H9 (cell line): ENCODE data around the gene FEM1C. TPM values are rescaled to one million over a fixed set of nuclear protein-coding genes. Genes with fewer than 3 reads are reported as not detected.

Experiments
- DNase-seq: peaks from one replicate; pipeline ENCODE4 v3.0.0-alpha.2; 2017
- H2AFZ ChIP-seq: one replicate; pipeline ENCODE4 v1.6.1; 2013; ENCODE audit warnings: mild to moderate bottlenecking, low read length, control low read depth, moderate library complexity
- H2AK5ac ChIP-seq: 2 replicates; pipeline ENCODE4 v1.6.1; 2013; ENCODE audit warnings: low read length, control low read depth, mixed read lengths; ENCODE audit not compliant: insufficient read length
- H2BK120ac ChIP-seq: one replicate; pipeline ENCODE4 v1.6.1; 2013; ENCODE audit warnings: low read depth, mild to moderate bottlenecking, low read length, control low read depth, inconsistent platforms; ENCODE audit not compliant: poor library complexity, severe bottlenecking
- H2BK12ac ChIP-seq: 2 replicates; pipeline ENCODE4 v1.6.1; 2013; ENCODE audit warnings: low read length, control low read depth, mixed read lengths, low read depth; ENCODE audit not compliant: insufficient read length
- H2BK15ac ChIP-seq: 2 replicates; pipeline ENCODE4 v1.6.1; 2013; ENCODE audit warnings: low read depth, low read length, control low read depth
- H2BK20ac ChIP-seq: one replicate; pipeline ENCODE4 v1.6.1; 2013; ENCODE audit warnings: low read depth, mild to moderate bottlenecking, low read length, control low read depth, inconsistent platforms; ENCODE audit not compliant: poor library complexity, severe bottlenecking
- H2BK5ac ChIP-seq: 2 replicates; pipeline ENCODE4 v1.6.1; 2013; ENCODE audit warnings: low read length, control low read depth, mixed read lengths; ENCODE audit not compliant: insufficient read length
- H3K14ac ChIP-seq: 2 replicates; pipeline ENCODE4 v1.6.1; 2013; ENCODE audit warnings: low read length, control low read depth; ENCODE audit not compliant: insufficient read depth
- H3K18ac ChIP-seq: 2 replicates; pipeline ENCODE4 v1.6.1; 2013; ENCODE audit warnings: low read depth, mild to moderate bottlenecking, mixed read lengths, low read length, control low read depth; ENCODE audit not compliant: insufficient read length
- H3K23ac ChIP-seq: 2 replicates; pipeline ENCODE4 v1.6.1; 2013; ENCODE audit warnings: low read length, control low read depth, mixed read lengths, low read depth; ENCODE audit not compliant: insufficient read length
- H3K23me2 ChIP-seq: 2 replicates; pipeline ENCODE4 v1.6.1; 2013; ENCODE audit warnings: low read depth, mild to moderate bottlenecking, mixed read lengths, low read length, control low read depth; ENCODE audit not compliant: insufficient read length, poor library complexity, severe bottlenecking
- H3K27ac ChIP-seq: 2 replicates; pipeline ENCODE4 v1.5.1; 2013; ENCODE audit warnings: low read length, control low read depth, mixed read lengths, low read depth; ENCODE audit not compliant: insufficient read length
- H3K27me3 ChIP-seq: 2 replicates; pipeline ENCODE4 v1.6.1; 2013; ENCODE audit warnings: low read length, control low read depth, inconsistent platforms; ENCODE audit not compliant: insufficient read depth
- H3K4ac ChIP-seq: 2 replicates; pipeline ENCODE4 v1.6.1; 2013; ENCODE audit warnings: low read depth, mild to moderate bottlenecking, control low read depth, inconsistent platforms, low read length, moderate library complexity
- H3K4me1 ChIP-seq: 2 replicates; pipeline ENCODE4 v1.6.1; 2013; ENCODE audit warnings: low read length, control low read depth, inconsistent platforms; ENCODE audit not compliant: insufficient read depth
- H3K4me2 ChIP-seq: 2 replicates; pipeline ENCODE4 v1.6.1; 2013; ENCODE audit warnings: low read length, control low read depth, mixed read lengths; ENCODE audit not compliant: insufficient read length, insufficient read depth
- H3K56ac ChIP-seq: 2 replicates; pipeline ENCODE4 v1.6.1; 2013; ENCODE audit warnings: low read depth, mild to moderate bottlenecking, mixed read lengths, low read length, control low read depth; ENCODE audit not compliant: insufficient read length
- H3K79me1 ChIP-seq: 2 replicates; pipeline ENCODE4 v1.6.1; 2013; ENCODE audit warnings: low read depth, mild to moderate bottlenecking, moderate library complexity, low read length, control low read depth, inconsistent platforms; ENCODE audit not compliant: insufficient read depth, poor library complexity, severe bottlenecking
- H3K79me2 ChIP-seq: 2 replicates; pipeline ENCODE4 v1.6.1; 2013; ENCODE audit warnings: low read length, control low read depth, inconsistent platforms; ENCODE audit not compliant: insufficient read depth
- H3K9ac ChIP-seq: 2 replicates; pipeline ENCODE4 v1.6.1; 2013; ENCODE audit warnings: low read length, control low read depth, mixed read lengths; ENCODE audit not compliant: insufficient read length; ENCODE audit errors: extremely low read depth
- H3K9me3 ChIP-seq: one replicate; pipeline ENCODE4 v1.6.1; 2013; ENCODE audit warnings: low read depth, low read length, inconsistent platforms; ENCODE audit not compliant: control insufficient read depth
- H3T11ph ChIP-seq: one replicate; pipeline ENCODE4 v1.6.1; 2013; ENCODE audit warnings: mild to moderate bottlenecking, low read length, control low read depth, inconsistent platforms
- H4K20me1 ChIP-seq: one replicate; pipeline ENCODE4 v1.6.1; 2013; ENCODE audit not compliant: control insufficient read depth, insufficient read length, insufficient read depth
- H4K5ac ChIP-seq: 2 replicates; pipeline ENCODE4 v1.6.1; 2013; ENCODE audit warnings: low read depth, mild to moderate bottlenecking, mixed read lengths, low read length, control low read depth; ENCODE audit not compliant: insufficient read length
- H4K8ac ChIP-seq: replicated peaks from 2 replicates; pipeline ENCODE4 v1.6.1; 2013; ENCODE audit warnings: low read length, control low read depth, mixed read lengths, low read depth; ENCODE audit not compliant: insufficient read length
- H4K91ac ChIP-seq: 2 replicates; pipeline ENCODE4 v1.6.1; 2013; ENCODE audit warnings: low read depth, mild to moderate bottlenecking, moderate library complexity, mixed read lengths, low read length, control low read depth; ENCODE audit not compliant: insufficient read length
- H3K27ac Mint-ChIP-seq, 3 experiments: 2 replicates in 2 of 3; 3 replicates in 1 of 3; pipeline ENCODE4 v1.8.0; 2020 to 2021; ENCODE audit warnings: mixed read lengths in 3 of 3, mild to moderate bottlenecking in 1 of 3, moderate library complexity in 1 of 3
- H3K27me3 Mint-ChIP-seq: 2 replicates; pipeline ENCODE4 v1.8.0; 2021; ENCODE audit warnings: low read depth, mild to moderate bottlenecking, moderate library complexity, mixed read lengths
- H3K36me3 Mint-ChIP-seq, 3 experiments: 2 replicates in 2 of 3; 3 replicates in 1 of 3; pipeline ENCODE4 v1.8.0; 2020 to 2021; ENCODE audit warnings: low read depth in 3 of 3, mixed read lengths in 3 of 3; ENCODE audit not compliant: insufficient read depth in 1 of 3
- H3K4me1 Mint-ChIP-seq, 2 experiments: 2 replicates each; pipeline ENCODE4 v1.8.0; 2020; ENCODE audit warnings: mixed read lengths in 2 of 2
- H3K4me3 Mint-ChIP-seq, 2 experiments: 2 replicates in 1 of 2; 3 replicates in 1 of 2; pipeline ENCODE4 v1.8.0; 2020 to 2021; ENCODE audit warnings: mild to moderate bottlenecking in 2 of 2, mixed read lengths in 2 of 2, moderate library complexity in 1 of 2
- H3K9me3 Mint-ChIP-seq, 2 experiments: 2 replicates in 1 of 2; 3 replicates in 1 of 2; pipeline ENCODE4 v1.8.0; 2020; ENCODE audit warnings: mild to moderate bottlenecking in 2 of 2, mixed read lengths in 2 of 2, moderate library complexity in 1 of 2
- CTCF ChIP-seq: fragments of 200-600 bp; sonication (generic); conservative IDR thresholded peaks from 3 replicates; pipeline ENCODE4 v1.8.0; 2021; ENCODE audit warnings: antibody characterized with exemption, mild to moderate bottlenecking
- total RNA-seq: library from RNA; stranded (reverse); gene quantifications from 2 replicates; pipeline ENCODE4 v1.2.1, GENCODE V29; 2021

Gene FEM1C
- total RNA-seq, 1 experiment from 2014 or later, result 15.2 TPM

- no peak overlapping the region for H3K27ac Mint-ChIP-seq
- Histone ChIP-seq H3K4me1 (no peaks in the 10 kb centered on the region), H3K9me3 (no peaks in the 10 kb centered on the region), H3K23ac (no peak overlapping the region), H2BK12ac (no peak overlapping the region), H2BK120ac (no peak overlapping the region), H3K14ac (no peak overlapping the region), H3K79me1 (no peaks in the 10 kb centered on the region), H3K4ac (no peak overlapping the region), H3K79me2 (no peaks in the 10 kb centered on the region), H4K8ac (no peak overlapping the region), H2AK5ac (no peak overlapping the region), H4K5ac (no peak overlapping the region), H2AFZ (no peak overlapping the region), H3T11ph (no peak overlapping the region), H2BK20ac (no peak overlapping the region), H3K9ac (no peak overlapping the region), H3K27me3 (no peaks in the 10 kb centered on the region; the same call in 1 of the 2 replicates), H4K20me1 (no peaks in the 10 kb centered on the region), H3K18ac (no peak overlapping the region), H3K27ac (no peak overlapping the region), H3K4me2 (no peak overlapping the region), H2BK5ac (no peak overlapping the region), H4K91ac (no peak overlapping the region), H2BK15ac (no peak overlapping the region), H3K23me2 (no peaks in the 10 kb centered on the region), H3K56ac (no peak overlapping the region)
- TF ChIP-seq CTCF, result no peak
- no peaks in the 10 kb centered on the region for H3K27me3 Mint-ChIP-seq
- no peaks in the 10 kb centered on the region for H3K9me3 Mint-ChIP-seq
- no peaks in the 10 kb centered on the region for H3K4me1 Mint-ChIP-seq
- H3K4me3 Mint-ChIP-seq, result no peak overlapping the region
- no peak for DNase-seq
- no peaks in the 10 kb centered on the region; a peak in 1 of 7 replicates for H3K36me3 Mint-ChIP-seq
These were observed 63.7 kb downstream of the FEM1C start for GRCh38 chr5:115480900-115481299.
